HK-2 (cell line): ENCODE results near the gene MRFAP1L1.
"Not testable (repeated sequence)": the region's sequence is repeated elsewhere in the genome, so short reads cannot be mapped to it uniquely, and the experiment has no call there.

ENCODE experiments used
- DNase-seq: peaks from one replicate; pipeline ENCODE4 v3.0.0-alpha.2; 2018; ENCODE audit not compliant: unreplicated experiment

The MRFAP1L1 gene

GRCh38 chr4:6734165-6734786 lies 24.6 kb upstream of the MRFAP1L1 start:
- no peak for DNase-seq

- DNase-seq = no peak
Observed at GRCh38 chr4:6733358-6734164, 23.9 kb upstream of the MRFAP1L1 start.

- peak; percentile 56 for DNase-seq
Observed at GRCh38 chr4:6732441-6733357, 23.0 kb upstream of the MRFAP1L1 start.

GRCh38 chr4:6731780-6732179 lies 22.1 kb upstream of the MRFAP1L1 start:
- no peak for DNase-seq

- DNase-seq = no peak
Observed at GRCh38 chr4:6731318-6731675, 21.6 kb upstream of the MRFAP1L1 start.

- DNase-seq = no peak
Observed at GRCh38 chr4:6730603-6731317, 21.1 kb upstream of the MRFAP1L1 start.

- no peak for DNase-seq
Observed at GRCh38 chr4:6728320-6729029, 18.8 kb upstream of the MRFAP1L1 start.

GRCh38 chr4:6727943-6728250 lies 18.2 kb upstream of the MRFAP1L1 start:
- no peak for DNase-seq

- DNase-seq = no peak
Observed at GRCh38 chr4:6727081-6727942, 17.6 kb upstream of the MRFAP1L1 start.

GRCh38 chr4:6725427-6725961 lies 15.8 kb upstream of the MRFAP1L1 start:
- DNase-seq = not testable (repeated sequence)

GRCh38 chr4:6724421-6725111 lies 14.9 kb upstream of the MRFAP1L1 start:
- DNase-seq = no peak

- DNase-seq = no peak
Observed at GRCh38 chr4:6723851-6724250, 14.2 kb upstream of the MRFAP1L1 start.

- no peak for DNase-seq
Observed at GRCh38 chr4:6722891-6723290, 13.2 kb upstream of the MRFAP1L1 start.

GRCh38 chr4:6721121-6721520 lies 11.5 kb upstream of the MRFAP1L1 start:
- no peak for DNase-seq

- peak; percentile 87 for DNase-seq
Observed at GRCh38 chr4:6720202-6720699, 10.6 kb upstream of the MRFAP1L1 start.

GRCh38 chr4:6719611-6720179 lies 10.0 kb upstream of the MRFAP1L1 start:
- DNase-seq = no peak

GRCh38 chr4:6718932-6719610 lies 9.4 kb upstream of the MRFAP1L1 start:
- DNase-seq = no peak

GRCh38 chr4:6716958-6717655 lies 7.4 kb upstream of the MRFAP1L1 start:
- no peak for DNase-seq
